Measurements from ENCODE around the gene NAPG. TPM values are rescaled to one million over a fixed set of nuclear protein-coding genes. Genes with fewer than 3 reads are reported as not detected.

NAPG gene
- total and polyA plus RNA-seq, 4 donors, result 8.1 to 23.0 (median 14.6) TPM

DNA sequence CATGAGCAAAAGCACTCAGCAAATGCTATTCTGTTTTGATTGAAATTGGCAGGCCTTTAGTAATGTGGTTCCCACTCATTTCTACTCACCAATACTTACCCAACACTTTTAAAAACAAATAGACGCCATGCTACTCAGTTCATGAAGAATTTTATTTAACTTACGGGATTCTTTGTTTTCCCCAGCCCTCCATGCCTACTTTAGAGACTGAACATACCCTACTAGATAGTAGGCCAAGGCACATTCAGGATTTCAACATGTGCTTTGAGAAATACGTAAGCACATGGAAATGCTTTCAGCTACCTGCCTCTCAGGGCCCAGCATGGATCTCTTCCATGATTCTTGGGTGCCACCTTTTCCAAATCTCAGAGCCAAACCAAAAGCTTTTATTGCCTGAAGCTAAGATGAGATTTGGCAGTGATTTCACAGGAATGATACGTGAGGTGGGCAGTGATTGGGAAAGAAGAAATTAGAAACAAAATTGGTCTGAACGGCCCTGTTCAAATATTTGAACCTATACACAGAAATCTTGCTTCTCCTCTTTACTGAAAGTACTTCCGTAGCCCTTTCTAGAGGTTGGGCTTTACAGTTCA is 31.4 kb downstream of the NAPG start:
- Histone ChIP-seq H3K4me1 (ENCODE audit: control insufficient read depth in 4 of 4, insufficient read depth in 4 of 4, low read length in 3 of 4) (peaks cover 2 to 8% (median 7%) of the 10 kb centered on the region in 4 donors), H3K27me3 (ENCODE audit: control insufficient read depth in 4 of 4, insufficient read depth in 4 of 4, low read length in 3 of 4) (no peaks in the 10 kb centered on the region), H3K27ac (ENCODE audit: low read depth in 1 of 2, low read length in 2 of 2) (no peak overlapping the region), H3K4me3 (ENCODE audit: low read depth in 1 of 3, low read length in 3 of 3) (no peak overlapping the region), H3K36me3 (ENCODE audit: control insufficient read depth in 4 of 4, insufficient read depth in 3 of 4, low read depth in 1 of 4, low read length in 3 of 4) (peaks cover 7 to 30% (median 27%) of the 10 kb centered on the region in 4 donors), H3K9me3 (ENCODE audit: control insufficient read depth in 4 of 4, low read length in 3 of 4) (no peaks in the 10 kb centered on the region), H3K9ac (ENCODE audit: low read depth in 1 of 2, low read length in 2 of 2) (no peak overlapping the region)
- DNase-seq (ENCODE audit: low spot score), result no peak
- WGBS, result 96% methylated on average over 6 of the region's 6 CpGs
- TF ChIP-seq EGR1 (IDR thresholded peaks at IDR 0.05; ENCODE audit: low read depth in 2 of 2), result no peak
- TF ChIP-seq, protein P1, sequence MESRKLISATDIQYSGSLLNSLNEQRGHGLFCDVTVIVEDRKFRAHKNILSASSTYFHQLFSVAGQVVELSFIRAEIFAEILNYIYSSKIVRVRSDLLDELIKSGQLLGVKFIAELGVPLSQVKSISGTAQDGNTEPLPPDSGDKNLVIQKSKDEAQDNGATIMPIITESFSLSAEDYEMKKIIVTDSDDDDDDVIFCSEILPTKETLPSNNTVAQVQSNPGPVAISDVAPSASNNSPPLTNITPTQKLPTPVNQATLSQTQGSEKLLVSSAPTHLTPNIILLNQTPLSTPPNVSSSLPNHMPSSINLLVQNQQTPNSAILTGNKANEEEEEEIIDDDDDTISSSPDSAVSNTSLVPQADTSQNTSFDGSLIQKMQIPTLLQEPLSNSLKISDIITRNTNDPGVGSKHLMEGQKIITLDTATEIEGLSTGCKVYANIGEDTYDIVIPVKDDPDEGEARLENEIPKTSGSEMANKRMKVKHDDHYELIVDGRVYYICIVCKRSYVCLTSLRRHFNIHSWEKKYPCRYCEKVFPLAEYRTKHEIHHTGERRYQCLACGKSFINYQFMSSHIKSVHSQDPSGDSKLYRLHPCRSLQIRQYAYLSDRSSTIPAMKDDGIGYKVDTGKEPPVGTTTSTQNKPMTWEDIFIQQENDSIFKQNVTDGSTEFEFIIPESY (IDR thresholded peaks at IDR 0.05), result no peak
- no peak for TF ChIP-seq RXRA (IDR thresholded peaks at IDR 0.05)
- no peak for TF ChIP-seq HNF4G (IDR thresholded peaks at IDR 0.05)
- no peak for TF ChIP-seq FOXA2 (IDR thresholded peaks at IDR 0.05)
- TF ChIP-seq TAF1 (conservative IDR thresholded peaks at IDR 0.05), result no peak
- no peak for TF ChIP-seq SP1 (IDR thresholded peaks at IDR 0.05)
- TF ChIP-seq GABPA (IDR thresholded peaks at IDR 0.05 in 1 of 2, conservative IDR thresholded peaks at IDR 0.05 in 1 of 2), result no peak
- no peak for TF ChIP-seq YY1 (IDR thresholded peaks at IDR 0.05)
- no peak for TF ChIP-seq FOXA1 (IDR thresholded peaks at IDR 0.05)
- no peak for TF ChIP-seq HNF4A (conservative IDR thresholded peaks at IDR 0.05)
- TF ChIP-seq, protein P2, sequence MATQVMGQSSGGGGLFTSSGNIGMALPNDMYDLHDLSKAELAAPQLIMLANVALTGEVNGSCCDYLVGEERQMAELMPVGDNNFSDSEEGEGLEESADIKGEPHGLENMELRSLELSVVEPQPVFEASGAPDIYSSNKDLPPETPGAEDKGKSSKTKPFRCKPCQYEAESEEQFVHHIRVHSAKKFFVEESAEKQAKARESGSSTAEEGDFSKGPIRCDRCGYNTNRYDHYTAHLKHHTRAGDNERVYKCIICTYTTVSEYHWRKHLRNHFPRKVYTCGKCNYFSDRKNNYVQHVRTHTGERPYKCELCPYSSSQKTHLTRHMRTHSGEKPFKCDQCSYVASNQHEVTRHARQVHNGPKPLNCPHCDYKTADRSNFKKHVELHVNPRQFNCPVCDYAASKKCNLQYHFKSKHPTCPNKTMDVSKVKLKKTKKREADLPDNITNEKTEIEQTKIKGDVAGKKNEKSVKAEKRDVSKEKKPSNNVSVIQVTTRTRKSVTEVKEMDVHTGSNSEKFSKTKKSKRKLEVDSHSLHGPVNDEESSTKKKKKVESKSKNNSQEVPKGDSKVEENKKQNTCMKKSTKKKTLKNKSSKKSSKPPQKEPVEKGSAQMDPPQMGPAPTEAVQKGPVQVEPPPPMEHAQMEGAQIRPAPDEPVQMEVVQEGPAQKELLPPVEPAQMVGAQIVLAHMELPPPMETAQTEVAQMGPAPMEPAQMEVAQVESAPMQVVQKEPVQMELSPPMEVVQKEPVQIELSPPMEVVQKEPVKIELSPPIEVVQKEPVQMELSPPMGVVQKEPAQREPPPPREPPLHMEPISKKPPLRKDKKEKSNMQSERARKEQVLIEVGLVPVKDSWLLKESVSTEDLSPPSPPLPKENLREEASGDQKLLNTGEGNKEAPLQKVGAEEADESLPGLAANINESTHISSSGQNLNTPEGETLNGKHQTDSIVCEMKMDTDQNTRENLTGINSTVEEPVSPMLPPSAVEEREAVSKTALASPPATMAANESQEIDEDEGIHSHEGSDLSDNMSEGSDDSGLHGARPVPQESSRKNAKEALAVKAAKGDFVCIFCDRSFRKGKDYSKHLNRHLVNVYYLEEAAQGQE (IDR thresholded peaks at IDR 0.05), result no peak
- TF ChIP-seq, protein P3, sequence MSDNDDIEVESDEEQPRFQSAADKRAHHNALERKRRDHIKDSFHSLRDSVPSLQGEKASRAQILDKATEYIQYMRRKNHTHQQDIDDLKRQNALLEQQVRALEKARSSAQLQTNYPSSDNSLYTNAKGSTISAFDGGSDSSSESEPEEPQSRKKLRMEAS (IDR thresholded peaks at IDR 0.05), result no peak
- TF ChIP-seq NR2F2 (IDR thresholded peaks at IDR 0.05), result no peak
- TF ChIP-seq RAD21 (IDR thresholded peaks at IDR 0.05), result no peak

GRCh38 chr18:10558243-10558966 is 32.6 kb downstream of the NAPG start:
- H3K36me3 ChIP-seq (ENCODE audit: control insufficient read depth in 4 of 4, insufficient read depth in 3 of 4, low read depth in 1 of 4, low read length in 3 of 4), result peaks cover 7 to 25% (median 20%) of the 10 kb centered on the region in 4 donors
- H3K4me1 ChIP-seq (ENCODE audit: control insufficient read depth in 4 of 4, insufficient read depth in 4 of 4, low read length in 3 of 4), result peaks cover 2 to 8% (median 7%) of the 10 kb centered on the region in 4 donors
- no peak overlapping the region for H3K4me3 ChIP-seq (ENCODE audit: low read depth in 1 of 3, low read length in 3 of 3)
- no peak for DNase-seq (ENCODE audit: low spot score)
- WGBS, result 95% methylated on average over 6 of the region's 6 CpGs
- H3K9me3 ChIP-seq (ENCODE audit: control insufficient read depth in 4 of 4, low read length in 3 of 4), result no peaks in the 10 kb centered on the region
- H3K27me3 ChIP-seq (ENCODE audit: control insufficient read depth in 4 of 4, insufficient read depth in 4 of 4, low read length in 3 of 4), result no peaks in the 10 kb centered on the region
- no peak overlapping the region for H3K9ac ChIP-seq (ENCODE audit: low read depth in 1 of 2, low read length in 2 of 2)
- H3K27ac ChIP-seq (ENCODE audit: low read depth in 1 of 2, low read length in 2 of 2), result no peak overlapping the region
- TF ChIP-seq NR2F2 (IDR thresholded peaks at IDR 0.05), result no peak
- TF ChIP-seq FOXA1 (IDR thresholded peaks at IDR 0.05), result no peak
- TF ChIP-seq, protein P2 (IDR thresholded peaks at IDR 0.05), result no peak
- TF ChIP-seq GABPA (IDR thresholded peaks at IDR 0.05 in 1 of 2, conservative IDR thresholded peaks at IDR 0.05 in 1 of 2), result no peak
